EH (cell line): ENCODE data around the gene HSD11B1L.
A peak's percentile ranks its signal among the peaks of the same experiment; 100 is the strongest.

Source experiments
- DNase-seq: peaks from one replicate; pipeline ENCODE4 v3.0.0-alpha.2; 2015; ENCODE audit warnings: low read depth

The HSD11B1L gene

DNA sequence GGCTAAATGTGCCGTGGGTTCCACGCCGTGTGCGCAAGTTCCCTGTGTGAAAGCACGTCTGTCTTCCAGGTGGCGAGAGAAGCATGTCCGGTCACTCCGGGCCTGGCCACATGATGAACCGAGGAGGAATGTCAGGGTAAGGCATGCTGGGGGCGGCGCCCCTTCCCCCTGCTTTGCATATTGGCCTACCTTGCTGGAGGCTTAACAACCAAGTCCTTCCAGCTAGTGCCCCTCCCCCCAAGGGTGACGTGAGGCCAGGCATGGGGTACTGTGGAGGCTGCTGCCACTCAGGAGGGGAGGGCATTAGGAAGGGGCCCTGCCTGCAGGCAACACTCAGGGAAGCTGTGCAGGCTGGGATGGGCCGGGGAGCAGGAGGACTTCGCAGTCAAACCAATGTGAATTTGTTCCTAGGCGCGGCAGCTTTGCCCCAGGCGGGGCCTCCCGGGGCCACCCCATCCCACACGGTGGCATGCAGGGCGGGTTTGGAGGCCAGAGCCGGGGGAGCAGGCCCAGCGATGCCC lies 13.0 kb upstream of the HSD11B1L start:
- DNase-seq: no peak

DNA sequence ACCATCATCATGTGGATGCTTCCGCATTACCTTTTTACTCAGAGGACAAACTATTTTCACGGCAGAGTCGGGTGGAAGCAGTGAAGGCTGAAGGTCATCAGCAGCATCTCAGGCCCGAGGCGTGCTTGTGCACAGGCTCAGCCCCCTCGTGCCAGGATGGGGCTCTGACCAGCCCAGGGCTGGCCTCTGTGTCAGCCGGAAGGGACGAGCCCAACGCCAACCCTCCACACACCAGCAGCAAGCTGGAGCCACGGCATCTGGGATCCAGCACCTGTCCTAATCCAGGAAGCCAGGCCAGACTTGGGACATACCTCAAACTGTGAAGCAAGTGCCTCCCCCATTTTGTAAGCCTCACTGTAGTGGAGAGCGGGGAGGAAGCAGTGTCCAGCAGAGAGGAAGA lies 11.6 kb upstream of the HSD11B1L start:
- DNase-seq: no peak

DNA sequence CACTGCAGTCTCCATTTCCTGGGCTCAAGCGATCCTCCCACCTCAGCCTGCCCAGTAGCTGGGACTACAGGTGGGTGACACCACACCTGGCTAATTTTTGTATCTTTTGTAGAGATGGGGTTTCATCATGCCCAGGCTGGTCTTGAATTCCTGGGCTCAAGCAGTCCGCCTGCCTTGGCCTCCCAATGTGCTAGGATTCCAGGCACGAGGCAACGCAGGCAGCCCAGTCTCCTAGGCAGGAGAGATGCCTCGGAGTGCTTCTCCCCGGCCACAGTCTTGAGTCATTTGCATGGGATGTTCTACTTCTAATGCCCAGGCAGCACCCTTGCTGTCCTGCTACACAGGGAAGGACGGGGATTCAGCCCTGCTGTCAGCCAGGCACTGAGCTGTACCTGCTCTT lies 9.2 kb upstream of the HSD11B1L start:
- DNase-seq: no peak

- DNase-seq: no peak
Measured at GRCh38 chr19:5672708-5673459, 7.9 kb upstream of the HSD11B1L start.

DNA sequence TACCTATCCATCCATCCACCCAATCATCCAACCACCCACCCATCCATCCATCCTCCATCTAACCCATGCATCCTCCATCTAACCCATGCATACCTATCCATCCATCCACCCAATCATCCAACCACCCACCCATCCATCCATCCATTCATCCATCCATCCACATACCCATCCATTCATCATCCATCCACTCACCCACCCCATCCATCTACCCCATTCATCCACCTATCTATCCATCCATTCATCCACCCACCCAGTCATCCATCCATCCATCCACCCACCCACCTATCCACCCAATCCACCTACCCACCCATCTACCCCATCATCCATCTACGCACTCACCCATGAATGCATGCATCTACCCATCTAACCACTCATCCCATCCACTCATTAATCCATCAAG lies 7.1 kb upstream of the HSD11B1L start:
- DNase-seq: no peak

DNA sequence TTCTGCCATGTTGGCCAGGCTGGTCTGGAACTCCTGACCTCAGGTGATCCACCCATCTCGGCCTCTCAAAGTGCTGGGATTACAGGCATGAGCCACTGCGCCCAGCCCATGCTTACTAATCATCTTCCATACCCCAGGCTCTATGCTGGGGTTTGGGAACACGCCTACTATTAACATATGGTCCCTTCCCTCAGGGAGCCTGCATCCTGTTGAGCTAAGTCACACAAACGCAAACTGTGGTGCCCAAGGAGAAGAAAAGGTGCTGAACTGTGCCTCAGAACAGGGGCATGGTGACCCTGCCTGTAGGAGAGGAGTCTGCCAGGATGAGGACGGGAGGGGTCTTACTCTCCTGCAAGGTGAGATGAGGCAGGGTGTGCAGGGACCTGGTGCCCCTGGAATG lies 6.1 kb upstream of the HSD11B1L start:
- DNase-seq: no peak

- no peak for DNase-seq
Measured at GRCh38 chr19:5676105-5676771, 4.6 kb upstream of the HSD11B1L start.

DNA sequence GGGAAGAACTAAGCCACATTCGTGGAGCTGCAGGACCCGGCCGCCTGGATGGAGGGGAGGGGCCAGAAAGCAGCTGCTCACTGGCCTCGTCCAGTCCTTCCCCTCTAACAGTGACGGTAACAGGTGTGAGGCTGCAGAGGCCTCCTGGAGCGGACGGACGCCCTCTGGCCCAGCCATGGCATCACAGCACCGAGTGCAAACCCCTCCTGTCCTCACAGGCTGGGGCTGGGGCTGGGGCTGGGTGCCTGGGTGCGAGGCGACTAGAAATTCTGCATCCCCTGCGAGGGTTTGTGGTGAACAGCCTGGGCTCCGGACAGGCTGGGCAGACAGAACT lies 4.1 kb upstream of the HSD11B1L start:
- no peak for DNase-seq

- no peak for DNase-seq
Measured at GRCh38 chr19:5677136-5677535, 3.7 kb upstream of the HSD11B1L start.

- no peak for DNase-seq
Measured at GRCh38 chr19:5677580-5677979, 3.2 kb upstream of the HSD11B1L start.

DNA sequence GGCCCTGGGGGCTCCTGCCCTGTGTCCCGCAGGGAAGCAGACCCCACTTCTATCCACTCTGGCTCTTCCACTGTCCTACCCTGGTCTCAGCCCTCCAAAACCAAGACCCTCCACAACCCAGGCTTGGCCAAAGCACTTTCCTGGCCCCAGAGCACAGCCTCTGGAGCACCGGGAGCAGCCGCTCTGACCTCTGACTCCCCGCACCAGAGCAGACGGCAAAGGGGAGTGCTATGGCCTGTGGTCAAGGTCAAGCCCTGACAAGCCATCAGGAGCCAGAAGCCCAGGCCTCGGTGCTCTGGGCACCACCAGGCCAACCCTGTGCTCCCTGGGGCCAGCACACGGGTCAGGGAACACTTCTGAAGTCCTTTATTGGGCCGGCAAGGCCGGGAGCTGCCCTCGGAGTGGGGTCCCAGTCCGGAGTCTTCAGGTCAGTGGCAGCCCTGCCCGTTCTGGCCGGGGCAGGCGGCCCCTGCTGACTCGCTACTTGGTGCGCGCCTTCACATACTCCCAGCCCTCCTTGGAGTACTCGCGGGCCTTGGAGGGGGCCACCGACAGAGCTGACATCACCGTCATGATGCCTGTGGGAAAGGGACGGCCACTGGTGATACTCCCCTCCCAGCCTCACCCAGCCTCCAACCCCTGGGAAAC lies 2.6 kb upstream of the HSD11B1L start:
- DNase-seq: no peak

- DNase-seq: no peak
Measured at GRCh38 chr19:5679289-5680083, 1.3 kb upstream of the HSD11B1L start.

GRCh38 chr19:5680084-5680436 lies 767 bp upstream of the HSD11B1L start:
- DNase-seq: peak; percentile 45

GRCh38 chr19:5681391-5682106 lies 722 bp downstream of the HSD11B1L start:
- no peak for DNase-seq

DNA sequence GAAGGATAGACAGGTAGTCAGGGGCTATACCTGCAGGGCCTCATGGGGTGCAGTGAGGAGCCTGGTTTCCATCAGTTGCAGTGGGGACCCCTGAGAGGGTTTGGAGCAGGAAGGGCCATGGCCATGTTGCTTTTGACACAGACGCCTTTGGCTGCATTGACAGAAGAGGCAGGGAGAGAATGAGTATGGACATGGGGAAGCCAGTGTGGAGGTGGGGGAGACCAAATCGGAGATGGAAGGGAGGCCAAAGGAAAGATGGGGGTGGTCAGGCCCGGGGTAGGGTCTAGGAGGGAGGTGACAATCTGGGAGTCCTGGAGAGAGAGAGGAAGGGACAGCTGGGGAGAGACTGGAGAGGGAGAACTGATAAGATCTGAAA lies 1.3 kb downstream of the HSD11B1L start:
- no peak for DNase-seq

DNA sequence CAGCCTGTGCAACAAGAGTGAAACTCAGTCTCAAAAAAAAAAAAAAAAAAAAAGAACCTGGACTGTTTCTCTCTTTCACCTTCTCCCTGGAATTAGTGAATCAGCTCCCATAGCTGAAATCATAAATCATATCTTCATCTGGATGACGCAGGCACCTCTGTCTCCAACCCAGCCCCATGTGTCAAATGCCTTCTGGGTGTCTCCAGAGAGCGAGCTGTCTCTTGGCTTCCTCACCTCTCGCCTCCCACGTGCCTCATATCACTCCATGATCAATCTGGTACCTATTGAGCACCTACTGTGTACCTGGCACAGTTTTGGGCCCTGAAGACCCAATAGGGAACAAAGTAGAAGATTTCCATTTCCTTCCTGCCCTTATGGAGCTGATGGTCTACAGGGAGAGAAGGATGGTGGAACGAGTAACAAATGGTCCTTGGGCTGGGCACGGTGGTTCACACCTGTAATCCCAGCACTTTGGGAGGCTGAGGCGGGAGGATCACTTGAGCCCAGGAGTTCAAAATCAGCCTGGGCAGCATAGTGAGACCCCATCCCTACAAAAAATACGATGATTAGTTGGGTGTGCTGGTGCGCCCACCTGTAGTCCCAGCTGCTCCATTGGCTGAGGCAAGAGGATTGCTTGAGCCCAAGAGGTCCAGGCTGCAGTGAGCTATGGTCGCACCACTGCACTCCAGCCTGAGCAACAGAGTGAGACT lies 2.5 kb downstream of the HSD11B1L start:
- DNase-seq: no peak

GRCh38 chr19:5684694-5685430 lies 4.0 kb downstream of the HSD11B1L start:
- DNase-seq: no peak

DNA sequence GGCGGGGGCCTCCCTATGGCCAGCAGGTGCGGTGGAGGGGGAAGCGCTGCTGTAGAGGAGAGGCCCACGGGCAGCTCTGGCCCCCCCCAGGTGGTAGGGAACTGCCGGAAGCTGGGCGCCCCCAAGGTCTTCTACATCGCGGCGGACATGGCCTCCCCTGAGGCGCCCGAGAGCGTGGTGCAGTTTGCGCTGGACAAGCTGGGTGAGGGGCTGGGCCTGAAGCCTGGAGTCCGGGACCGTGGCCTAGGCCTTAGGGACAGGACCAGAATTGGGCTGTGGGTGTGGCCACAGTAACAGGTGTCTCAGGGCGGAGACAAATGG lies 5.5 kb downstream of the HSD11B1L start:
- no peak for DNase-seq

DNA sequence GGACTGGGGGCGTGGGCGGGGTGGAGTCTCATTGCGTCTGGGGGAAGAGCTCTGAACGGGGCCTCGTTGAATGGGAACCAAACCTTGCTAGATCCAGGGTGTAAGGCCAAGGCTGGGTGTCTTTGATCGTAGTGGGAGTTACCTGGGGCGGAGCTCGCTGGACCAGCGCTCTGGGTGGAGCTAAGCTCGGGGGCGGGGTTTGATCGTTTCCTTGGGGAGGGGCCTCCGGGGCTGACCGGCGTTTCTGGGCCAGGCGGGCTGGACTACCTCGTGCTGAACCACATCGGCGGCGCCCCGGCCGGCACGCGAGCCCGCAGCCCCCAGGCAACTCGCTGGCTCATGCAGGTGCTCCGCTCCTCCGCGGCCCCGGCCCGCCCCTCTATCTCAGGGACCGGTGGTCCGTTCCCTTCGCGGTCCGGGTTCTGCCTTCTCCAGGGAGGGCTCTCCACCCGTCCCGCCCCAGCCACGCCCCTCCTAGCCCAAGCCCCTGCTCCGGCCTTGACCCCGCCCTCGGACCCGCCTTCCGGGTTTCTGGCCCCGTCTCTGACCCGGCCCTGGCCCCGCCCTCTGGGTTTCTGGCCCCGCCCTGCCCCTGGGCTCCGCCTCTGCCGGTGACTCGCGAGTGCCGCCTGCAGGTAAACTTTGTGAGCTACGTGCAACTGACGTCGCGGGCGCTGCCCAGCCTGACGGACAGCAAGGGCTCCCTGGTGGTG lies 6.0 kb downstream of the HSD11B1L start:
- peak; percentile 95 for DNase-seq
